Prostate gland (tissue), 2 donors: ENCODE data around the gene IL36B. TPM values are rescaled to one million over a fixed set of nuclear protein-coding genes. Genes with fewer than 3 reads are reported as not detected.

Source experiments
- DNase-seq: peaks from one replicate; pipeline ENCODE4 v3.0.0-alpha.2; 2019; ENCODE audit warnings: low spot score
- H3K27ac ChIP-seq, 2 donors: fragments of 200-600 bp; sonication (generic); 2 replicates each; pipeline ENCODE4 v1.5.1; 2017 to 2019
- H3K27me3 ChIP-seq: fragments of 200-600 bp; sonication (generic); replicated peaks from 2 replicates; pipeline ENCODE4 v1.5.1; 2019; ENCODE audit not compliant: insufficient read depth
- H3K36me3 ChIP-seq, 2 donors: fragments of 200-600 bp; sonication (generic); 1 replicate in 1 of 2; 2 replicates in 1 of 2; pipeline versions ENCODE4 v1.5.1 to v1.8.1; 2017 to 2019
- H3K4me1 ChIP-seq: fragments of 200-600 bp; sonication (generic); replicated peaks from 2 replicates; pipeline ENCODE4 v1.5.1; 2019
- H3K4me3 ChIP-seq, 2 donors: fragments of 200-600 bp; sonication (generic); 2 replicates each; pipeline ENCODE4 v1.5.1; 2017 to 2019
- H3K9me3 ChIP-seq: fragments of 200-600 bp; sonication (generic); 2 replicates; pipeline ENCODE4 v1.5.1; 2017
- CTCF ChIP-seq, 4 experiments: fragments of 200-600 bp in 2 of 4; fragments of 450-650 bp in 2 of 4; sonication (generic) in 2 of 4; IDR thresholded peaks; 1 replicate in 3 of 4; 2 replicates in 1 of 4; pipeline ENCODE4 v1.5.1; 2016 to 2019; ENCODE audit warnings: antibody characterized with exemption in 4 of 4, mild to moderate bottlenecking in 2 of 4, moderate library complexity in 2 of 4
- POLR2A ChIP-seq: fragments of 450-650 bp; IDR thresholded peaks from one replicate; pipeline ENCODE4 v1.6.1; 2016; ENCODE audit warnings: antibody characterized with exemption, mild to moderate bottlenecking
- POLR2AphosphoS5 ChIP-seq: sonication (generic); formaldehyde crosslinking; IDR thresholded peaks from one replicate; pipeline ENCODE4 v1.6.1; 2017; ENCODE audit warnings: antibody characterized with exemption
- whole genome bisulfite sequencing: methylation state at CpG from one replicate; pipeline ENCODE4 v1.1.5; 2018; 5-methylcytosine and 5-hydroxymethylcytosine counted together
- intact Hi-C: fragments of 100-400 bp; cut with DNase I; formaldehyde crosslinking; loops from one replicate; pipeline ENCODE4 v1.14.2; 2022
- total RNA-seq, 2 donors: library from RNA; depleted of rRNA; stranded (reverse); fragments of >200 nt; gene quantifications; one replicate each; pipeline ENCODE4 v1.1.0, GENCODE V29; 2016

IL36B gene
- total RNA-seq, 2 donors from 2014 or later, result not detected

GRCh38 chr2:113085542-113085941 lies 32.9 kb upstream of the IL36B start:
- H3K27ac ChIP-seq, result no peak overlapping the region
- TF ChIP-seq POLR2A (no peak), POLR2AphosphoS5 (no peak), CTCF (IDR thresholded peaks at IDR 0.05) (no peak)
- no peaks in the 10 kb centered on the region for H3K36me3 ChIP-seq
- H3K9me3 ChIP-seq, result no peaks in the 10 kb centered on the region
- DNase-seq, result no peak
- H3K4me1 ChIP-seq, result no peaks in the 10 kb centered on the region
- H3K4me3 ChIP-seq, result no peak overlapping the region
- WGBS, result 59% methylated on average over 2 of the region's 2 CpGs
- no peaks in the 10 kb centered on the region for H3K27me3 ChIP-seq
- intact Hi-C loops, result no loop called here

DNA sequence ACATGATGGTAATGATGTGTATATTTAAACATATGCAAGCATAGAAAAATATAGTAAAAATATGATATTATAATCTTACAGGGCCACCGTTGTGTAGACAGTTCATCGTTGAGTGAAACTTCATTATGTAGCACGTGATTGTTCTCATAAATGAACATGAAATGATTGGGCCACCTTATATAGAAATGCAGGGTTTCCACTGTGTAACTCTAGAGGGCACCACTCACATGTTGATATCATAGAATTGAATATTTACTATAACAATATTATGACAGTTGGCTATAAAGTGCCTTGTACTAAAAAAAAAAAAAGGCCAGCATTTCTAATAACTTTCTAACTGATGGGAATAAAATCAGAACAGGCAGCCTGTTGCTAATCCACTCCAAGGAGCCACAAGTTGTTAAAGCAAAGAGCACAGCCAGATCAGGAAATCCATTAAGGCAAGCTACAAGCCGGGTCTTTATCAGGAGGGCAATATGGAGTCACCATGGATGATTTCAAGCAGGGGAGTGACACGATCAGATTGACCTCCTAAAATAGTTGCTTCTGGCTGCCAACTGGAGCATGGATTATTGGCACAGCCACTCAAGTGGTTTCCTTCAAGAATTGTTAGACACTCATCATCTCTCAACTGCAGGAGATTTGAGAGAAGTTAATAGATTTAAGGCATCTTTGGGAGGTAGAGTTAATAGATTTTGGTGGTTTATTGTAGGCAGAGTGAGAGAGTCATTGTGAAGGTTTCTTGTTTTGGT lies 31.8 kb upstream of the IL36B start:
- no peaks in the 10 kb centered on the region for H3K27me3 ChIP-seq
- intact Hi-C loops, result no loop called here
- peaks cover 3% of the 10 kb centered on the region for H3K4me1 ChIP-seq
- peak; percentile 5 for TF ChIP-seq POLR2AphosphoS5
- TF ChIP-seq CTCF (IDR thresholded peaks at IDR 0.05), result peak in 3 of 4 experiments; percentile 31 to 65 (median 55)
- TF ChIP-seq POLR2A, result no peak
- DNase-seq, result no peak
- H3K9me3 ChIP-seq, result no peaks in the 10 kb centered on the region
- H3K4me3 ChIP-seq, result no peak overlapping the region
- no peak overlapping the region for H3K27ac ChIP-seq
- no peaks in the 10 kb centered on the region for H3K36me3 ChIP-seq
- 52% methylated on average over 5 of the region's 5 CpGs for WGBS

DNA sequence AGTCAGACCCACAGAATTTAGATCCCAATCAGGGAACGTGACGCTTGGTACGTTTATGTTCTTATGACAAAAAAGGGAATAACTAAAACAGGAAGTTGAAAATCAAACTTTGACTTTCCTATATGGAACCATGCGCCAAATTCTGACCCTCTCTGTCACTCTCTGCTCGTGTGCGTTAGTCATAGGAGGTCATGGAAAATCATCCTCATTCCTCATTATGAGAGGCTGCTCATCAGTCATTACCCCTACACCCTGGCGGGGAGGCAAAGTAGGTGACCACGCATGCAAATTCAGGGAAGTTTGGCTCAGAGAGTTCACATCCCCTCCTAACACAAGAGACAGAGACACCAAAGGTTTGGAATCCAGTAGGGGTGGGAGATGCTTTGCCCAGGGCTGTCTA lies 30.6 kb upstream of the IL36B start:
- H3K4me3 ChIP-seq, result no peak overlapping the region
- H3K9me3 ChIP-seq, result no peaks in the 10 kb centered on the region
- H3K36me3 ChIP-seq, result no peaks in the 10 kb centered on the region
- no peak overlapping the region for H3K27ac ChIP-seq
- intact Hi-C loops, result no loop called here
- WGBS, result 85% methylated on average over 8 of the region's 8 CpGs
- no peak for DNase-seq
- no peaks in the 10 kb centered on the region for H3K27me3 ChIP-seq
- TF ChIP-seq CTCF (IDR thresholded peaks at IDR 0.05), result no peak
- TF ChIP-seq POLR2A, result no peak
- no peak for TF ChIP-seq POLR2AphosphoS5
- H3K4me1 ChIP-seq, result peaks cover 3% of the 10 kb centered on the region

- no peak for DNase-seq
- Histone ChIP-seq H3K4me1 (peaks cover 3% of the 10 kb centered on the region), H3K4me3 (no peak overlapping the region), H3K9me3 (no peaks in the 10 kb centered on the region), H3K36me3 (no peaks in the 10 kb centered on the region), H3K27me3 (no peaks in the 10 kb centered on the region), H3K27ac (no peak overlapping the region)
- intact Hi-C loops, result no loop called here
- 91% methylated on average over 2 of the region's 2 CpGs for WGBS
- TF ChIP-seq POLR2AphosphoS5, result no peak
- no peak for TF ChIP-seq POLR2A
- no peak for TF ChIP-seq CTCF (IDR thresholded peaks at IDR 0.05)
These were observed 29.0 kb upstream of the IL36B start for GRCh38 chr2:113081488-113082210.
